NCI-H1417 (cell line): Measurements from ENCODE around the gene ANGPTL7.

Source experiments
- DNase-seq, 3 experiments: peaks; one replicate each; lab custom pipeline; 2025; lab: John Stamatoyannopoulos, UW

The ANGPTL7 gene

DNA sequence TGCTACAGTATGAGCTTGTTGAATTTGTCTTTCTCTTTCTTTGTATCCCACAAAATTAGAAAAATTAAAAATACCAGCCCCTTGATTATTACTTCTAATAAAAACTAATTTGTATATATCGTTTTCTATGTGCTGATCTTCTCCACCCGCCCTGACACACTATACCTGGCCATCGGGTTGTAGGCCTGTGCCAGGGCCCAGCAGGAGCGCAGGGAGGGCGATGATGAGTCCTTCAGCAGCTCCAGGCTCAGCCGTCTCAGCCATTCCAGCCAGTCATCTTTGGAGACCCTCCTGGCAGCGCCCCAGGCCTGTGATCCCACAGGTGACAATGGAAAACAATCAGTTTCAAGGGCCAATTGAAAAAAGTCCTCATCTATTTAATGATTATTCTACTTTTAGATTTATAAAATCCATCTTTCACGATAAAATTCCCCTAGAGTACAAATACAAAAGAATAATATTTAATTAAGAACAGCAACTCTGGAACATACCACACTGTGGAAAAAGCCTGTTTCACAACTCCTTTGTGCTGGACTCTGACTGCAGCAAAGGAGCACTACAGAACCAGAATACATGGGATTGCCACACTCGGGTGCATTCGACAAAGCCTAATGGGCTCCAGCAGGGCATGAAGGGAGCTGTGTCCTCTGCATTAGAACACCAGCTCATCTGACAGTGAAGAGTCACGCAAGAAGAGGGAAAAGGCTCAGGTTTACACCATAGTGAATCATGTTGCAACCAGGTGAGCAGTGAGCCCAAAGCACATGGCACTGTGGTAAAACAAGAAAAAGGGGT is 15.4 kb downstream of the ANGPTL7 start:
- DNase-seq = no peak

DNA sequence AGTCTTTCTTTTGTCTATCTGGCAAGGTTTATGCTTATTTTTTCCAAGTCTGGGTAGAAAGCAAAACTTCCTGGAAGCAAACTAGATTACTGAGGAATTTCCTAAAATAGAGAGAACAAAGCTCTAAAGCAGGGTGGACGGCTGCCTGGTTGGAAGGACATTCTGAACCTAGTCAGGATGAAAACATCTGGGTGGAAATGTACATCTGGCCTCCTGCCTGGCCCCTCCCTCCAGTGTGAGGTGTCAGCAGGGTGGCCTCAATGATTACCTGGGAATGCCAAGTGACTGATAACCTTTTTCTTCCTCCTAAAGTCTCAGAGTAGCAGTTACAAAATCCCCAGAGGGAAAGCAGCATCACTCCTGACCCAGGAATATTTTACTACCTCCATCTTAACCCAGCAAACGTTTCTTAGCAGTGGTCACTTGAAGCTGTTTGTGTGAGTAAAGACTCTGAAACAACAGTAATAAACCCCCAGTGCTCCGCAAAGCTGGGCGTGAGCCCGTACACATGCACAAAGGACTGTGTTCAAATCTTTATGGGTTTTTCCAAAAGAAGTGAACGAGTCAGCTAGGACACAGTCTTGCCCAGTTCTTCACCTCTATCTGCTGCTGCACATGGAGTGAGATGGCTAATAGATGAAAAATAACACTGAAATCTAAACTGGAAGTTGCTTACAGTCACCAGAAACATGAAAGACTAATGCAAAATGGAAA is 18.9 kb downstream of the ANGPTL7 start:
- DNase-seq = no peak

DNA sequence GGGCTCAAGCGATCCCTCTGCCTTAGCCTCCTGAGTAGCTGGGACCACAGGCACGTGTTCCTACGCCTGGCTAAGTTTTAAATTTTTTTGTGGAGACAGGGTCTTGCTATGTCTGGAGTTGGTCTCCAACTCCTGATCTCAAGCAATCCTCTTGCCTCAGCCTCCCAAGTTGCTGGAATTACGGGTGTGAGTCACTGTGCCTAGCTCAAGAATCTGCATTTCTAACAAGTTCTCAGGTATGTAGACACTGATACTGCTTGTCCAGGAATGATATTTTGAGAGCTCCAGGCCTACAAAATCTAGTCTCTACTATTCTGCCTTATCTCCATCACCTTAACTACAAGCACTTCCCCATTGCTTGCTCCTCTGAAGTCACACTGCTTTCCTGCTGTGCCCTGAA is 22.3 kb downstream of the ANGPTL7 start:
- no peak for DNase-seq

DNA sequence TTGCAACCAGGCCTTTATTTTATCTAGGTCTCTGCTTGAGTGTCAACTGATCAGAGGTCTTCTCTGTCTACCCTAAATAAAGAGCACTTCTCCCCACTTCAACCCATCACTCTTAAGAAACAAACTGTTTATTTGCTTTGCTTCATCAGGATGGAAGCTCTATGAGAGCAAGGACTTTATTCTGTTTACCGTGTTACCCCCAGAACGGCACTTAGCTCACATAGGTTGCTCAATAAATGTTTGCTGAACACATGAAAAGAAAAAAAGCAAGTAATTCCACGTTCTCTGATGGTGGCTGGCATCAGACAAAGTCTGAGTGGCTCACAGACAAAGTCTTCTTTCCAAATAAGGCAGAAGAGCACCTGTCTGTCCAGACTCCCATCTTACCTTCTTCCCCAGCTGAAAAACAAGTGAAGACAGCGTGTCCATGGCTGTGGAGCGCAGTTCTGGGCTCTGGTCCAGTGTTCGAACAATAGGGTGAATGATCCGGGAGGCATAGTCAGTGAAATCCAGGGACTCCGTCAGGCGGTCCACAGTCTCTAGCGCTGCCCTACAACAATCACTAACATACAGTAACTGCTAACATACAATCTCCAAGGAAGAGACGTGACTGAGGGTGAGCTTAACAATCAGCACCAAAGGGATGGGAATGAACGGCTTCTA is 22.9 kb downstream of the ANGPTL7 start:
- no peak for DNase-seq

DNA sequence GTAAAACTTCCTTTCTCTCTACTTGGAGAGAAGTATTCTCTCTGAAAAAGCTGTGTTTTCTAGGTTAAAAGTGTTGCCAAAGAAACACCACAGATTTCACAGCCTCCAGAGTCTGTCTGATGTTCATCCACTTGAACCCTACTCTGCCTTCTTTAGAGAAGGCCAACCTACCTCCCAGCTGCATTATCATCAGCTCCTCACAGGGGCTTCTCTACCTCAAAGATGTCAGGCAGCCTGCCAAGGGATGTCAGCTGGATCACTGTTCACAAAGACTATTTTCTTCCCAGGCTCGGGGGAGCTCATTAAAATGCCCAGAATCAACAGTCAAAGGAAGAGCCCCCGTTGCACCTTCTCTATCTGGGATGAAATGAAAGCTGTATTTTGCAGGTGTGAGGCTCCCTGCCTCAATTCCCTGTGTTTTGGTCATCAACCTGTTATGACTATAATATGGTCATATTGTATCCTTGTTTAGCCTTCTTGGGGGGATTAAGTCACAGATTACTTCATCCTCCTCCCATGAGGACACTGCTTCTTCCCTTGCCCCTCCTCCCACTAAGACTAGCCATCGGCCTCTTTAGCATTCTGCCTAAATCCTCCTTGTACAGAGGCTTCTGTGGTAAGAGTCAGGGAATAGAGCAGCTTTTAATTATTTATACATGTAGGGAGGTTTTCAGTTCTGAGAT is 25.7 kb downstream of the ANGPTL7 start:
- no peak for DNase-seq

DNA sequence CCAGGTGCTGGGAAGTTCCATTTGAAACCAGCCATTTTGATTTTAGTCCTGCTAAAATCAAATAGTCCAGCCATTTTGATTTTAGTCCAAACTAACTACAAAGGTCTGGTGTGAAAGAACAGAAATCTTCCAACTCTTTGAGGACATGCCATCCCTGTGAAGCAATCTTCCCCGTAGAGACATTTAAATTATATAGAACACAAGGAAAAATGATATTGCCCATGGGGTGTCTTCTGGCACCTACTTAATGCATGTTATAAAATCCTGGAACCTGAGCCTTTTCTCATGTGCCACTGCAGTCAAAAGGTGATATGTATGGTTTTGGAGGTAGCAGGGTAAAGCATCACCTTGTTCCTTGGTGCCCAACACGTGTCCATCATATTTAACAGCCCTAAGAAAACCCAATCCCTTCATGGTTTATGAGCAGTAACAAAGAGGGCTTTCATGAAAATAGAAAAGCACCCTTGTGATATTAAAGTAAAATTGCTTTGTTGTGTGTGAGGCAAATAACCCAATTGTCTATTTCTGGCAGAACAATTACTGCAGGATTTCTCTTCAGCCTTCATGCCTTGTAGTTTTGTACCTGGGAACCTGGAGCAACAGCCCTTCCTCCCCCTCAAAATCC is 26.3 kb downstream of the ANGPTL7 start:
- no peak for DNase-seq

DNA sequence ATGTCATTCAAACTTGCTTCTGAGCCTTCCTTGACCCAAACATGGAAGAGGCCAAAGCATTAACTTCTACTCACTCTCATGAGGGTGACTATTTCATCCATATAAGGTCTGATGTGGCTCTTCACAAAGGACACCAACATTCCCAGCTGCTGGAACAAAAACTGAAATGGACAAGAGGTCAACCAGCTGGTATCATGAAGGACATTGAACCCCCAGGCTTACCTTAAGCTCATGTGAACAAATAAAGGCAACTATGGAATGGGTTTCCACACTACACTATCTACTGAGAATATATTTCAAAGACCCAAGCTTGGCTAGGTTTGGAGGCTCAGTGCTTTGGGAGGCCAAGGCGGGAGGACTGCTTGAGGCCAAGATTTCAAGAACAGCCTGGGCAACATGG is 26.9 kb downstream of the ANGPTL7 start:
- DNase-seq = no peak

DNA sequence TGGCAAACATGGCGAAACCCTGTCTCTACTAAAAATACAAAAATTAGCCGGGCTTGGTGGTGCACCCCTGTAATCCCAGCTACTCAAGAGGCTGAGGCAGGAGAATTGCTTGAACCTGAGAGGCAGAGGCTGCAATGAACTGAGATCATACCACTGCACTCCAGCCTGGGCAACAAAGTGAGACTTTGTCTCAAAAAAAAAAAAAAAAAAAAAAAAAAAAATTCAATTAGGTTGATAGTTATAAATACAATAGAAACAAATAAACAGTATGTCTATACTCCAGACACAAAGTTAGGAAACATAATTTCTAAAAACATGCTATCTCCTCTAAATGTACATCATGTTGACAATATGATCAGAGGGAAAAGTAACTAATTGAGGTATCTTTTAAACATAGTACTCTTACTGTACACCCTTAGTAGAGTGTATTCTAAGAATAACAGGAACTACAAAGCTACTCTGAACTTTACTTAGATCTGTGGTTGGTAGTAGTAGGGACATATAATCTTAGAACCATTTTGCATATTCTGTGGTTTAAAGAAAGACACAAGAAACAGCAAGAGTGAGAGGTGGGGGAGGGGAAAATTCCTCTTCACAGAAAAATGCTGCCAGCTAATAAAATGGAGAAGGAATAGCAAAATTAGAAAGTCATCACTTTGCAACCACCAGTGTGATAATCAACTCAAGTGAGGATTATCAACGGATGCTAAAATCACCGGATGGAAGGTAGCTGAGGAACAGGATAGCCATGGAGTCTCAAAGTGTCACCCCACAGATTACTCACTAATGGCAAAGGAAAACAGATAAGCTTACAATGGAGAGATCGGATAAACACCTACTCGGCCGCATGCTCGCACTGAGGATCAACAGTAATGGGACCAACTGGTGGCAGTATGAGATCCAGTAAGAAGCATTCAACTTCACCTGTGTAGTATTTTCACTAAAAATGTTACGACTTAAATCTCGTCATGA is 38.2 kb downstream of the ANGPTL7 start:
- DNase-seq = no peak

DNA sequence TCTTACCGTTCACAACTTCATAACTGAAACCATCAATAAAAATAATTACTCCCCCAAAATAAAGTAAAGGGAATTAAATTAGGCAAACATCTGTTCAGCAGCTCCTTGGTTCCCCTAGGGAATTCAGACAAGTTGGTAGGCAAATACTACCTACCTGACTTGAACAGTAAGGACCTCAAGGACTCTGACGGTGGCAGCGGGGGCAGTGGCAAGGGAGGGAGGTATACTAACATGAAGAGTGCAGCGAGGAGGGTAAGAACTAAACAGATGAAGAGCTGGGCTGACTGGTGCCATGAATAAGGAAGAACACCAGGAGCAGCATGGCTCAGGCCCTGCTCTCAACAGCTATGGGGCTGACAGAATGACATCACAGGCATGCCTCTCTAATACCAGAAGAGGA is 40.0 kb downstream of the ANGPTL7 start:
- no peak for DNase-seq

DNA sequence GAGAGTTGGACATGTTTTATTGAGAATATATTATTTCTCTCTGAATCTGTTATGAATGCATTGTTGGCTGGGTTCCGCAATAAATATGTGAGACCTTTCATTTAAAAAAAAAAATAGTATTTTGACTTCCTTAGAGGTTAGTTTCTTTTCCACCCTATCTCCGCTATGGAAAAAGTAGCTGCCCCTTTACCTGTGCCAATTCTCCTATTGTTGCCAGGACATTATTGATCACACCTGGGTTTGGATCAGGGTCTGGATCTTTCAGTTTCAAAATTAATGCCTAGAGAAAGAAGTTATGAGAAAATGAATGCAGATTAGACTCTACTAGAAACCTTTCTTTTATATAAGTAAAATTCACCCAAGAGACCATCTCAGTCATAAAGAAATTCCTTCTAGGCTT is 44.1 kb downstream of the ANGPTL7 start:
- DNase-seq = no peak

DNA sequence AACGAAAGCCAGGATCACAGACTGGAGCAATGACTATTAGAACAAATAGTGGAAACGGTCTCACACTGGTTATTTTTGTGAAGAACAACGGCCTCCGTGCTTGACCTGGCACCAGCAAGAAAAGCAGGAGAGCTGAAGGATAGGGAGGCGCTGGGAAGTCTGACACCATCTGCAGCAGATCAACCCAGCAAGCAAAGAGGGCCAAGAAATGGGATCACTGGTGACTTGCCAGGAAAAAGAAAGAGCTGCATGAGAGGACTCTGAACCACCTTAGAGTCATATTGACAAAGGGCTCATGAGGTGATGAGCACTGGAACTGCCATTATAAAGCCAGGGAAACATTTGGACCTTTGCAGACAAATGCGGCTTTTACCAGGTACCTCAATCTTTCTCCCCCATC is 48.2 kb downstream of the ANGPTL7 start:
- no peak for DNase-seq

DNA sequence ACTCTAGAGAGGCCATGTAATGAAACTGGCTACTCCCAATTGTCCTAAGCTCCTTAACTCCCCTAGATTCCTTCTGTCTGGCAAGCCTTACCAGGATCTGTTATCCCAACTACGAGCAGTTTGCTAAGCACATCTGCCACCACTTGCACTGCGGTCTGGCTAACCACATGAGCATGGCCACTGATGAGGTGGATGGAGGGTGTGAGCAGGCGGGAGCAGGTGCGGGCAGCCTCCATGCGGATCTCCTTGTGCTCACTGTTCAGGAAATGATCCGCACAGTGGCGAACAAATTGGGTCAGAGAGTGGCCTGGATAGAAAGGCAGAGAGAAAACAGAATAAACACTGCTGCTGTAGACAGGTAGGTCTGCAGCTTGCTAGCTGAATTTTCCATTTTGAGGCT is 49.2 kb downstream of the ANGPTL7 start:
- DNase-seq = no peak

DNA sequence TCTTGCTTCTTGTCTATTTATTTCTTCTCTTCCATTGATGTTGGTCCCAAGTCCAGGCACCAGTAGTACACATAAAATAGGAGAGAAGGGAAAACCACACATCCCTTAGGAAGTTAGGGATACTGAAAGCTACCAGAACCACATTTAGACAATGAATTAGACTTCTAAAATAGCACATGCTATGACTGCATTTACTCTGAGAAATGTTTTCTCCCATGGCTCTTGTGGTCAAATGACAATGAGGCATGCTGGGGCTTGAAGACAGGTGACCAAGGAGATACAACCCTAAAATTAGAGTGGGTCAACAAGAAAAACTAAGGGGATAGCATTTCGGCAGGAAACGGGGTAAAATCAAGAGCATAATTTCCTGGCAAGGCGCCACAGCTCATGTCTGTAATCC is 56.1 kb downstream of the ANGPTL7 start:
- no peak for DNase-seq
